GM18499 (cell line): Measurements from ENCODE around the gene EDEM3.

Source experiments
- ATAC-seq: cut with Tn5 transposase; IDR thresholded peaks from one replicate; pipeline ENCODE4 v1.9.1; 2021; ENCODE audit warnings: moderate number of reproducible peaks; ENCODE audit not compliant: insufficient read depth, unreplicated experiment

Gene EDEM3

DNA sequence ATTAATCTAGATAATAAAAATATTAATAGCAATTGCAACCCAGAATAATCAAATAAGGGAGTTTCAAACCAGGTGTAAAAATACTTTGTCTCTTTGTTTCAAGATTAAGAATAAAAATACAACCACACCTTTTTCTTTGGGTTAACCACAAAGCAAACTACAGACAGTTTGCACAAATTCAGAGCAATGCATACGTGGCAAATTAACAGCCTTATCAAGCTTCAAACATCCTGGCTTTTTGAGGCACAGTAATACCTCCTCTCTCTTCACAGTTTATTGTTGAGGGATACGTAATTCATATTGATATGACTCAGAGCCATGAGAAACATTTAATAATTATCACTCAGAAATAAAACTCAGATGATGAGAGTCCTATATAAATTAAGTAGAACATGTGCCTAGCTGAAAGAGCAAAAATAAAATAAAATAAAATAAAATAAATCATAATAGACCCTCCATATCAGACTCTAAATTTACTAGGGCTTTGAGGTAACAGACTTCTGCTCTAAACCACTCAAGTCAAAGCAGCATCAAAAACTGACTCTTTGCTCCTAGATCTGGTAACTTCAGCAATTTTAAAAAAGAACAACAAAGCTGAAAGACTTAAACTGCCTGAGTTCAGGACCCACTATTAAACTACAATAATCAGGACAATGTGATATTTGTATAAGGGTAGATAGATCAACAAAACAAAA lies 11.4 kb downstream of the EDEM3 start:
- peak; percentile 60 for ATAC-seq

DNA sequence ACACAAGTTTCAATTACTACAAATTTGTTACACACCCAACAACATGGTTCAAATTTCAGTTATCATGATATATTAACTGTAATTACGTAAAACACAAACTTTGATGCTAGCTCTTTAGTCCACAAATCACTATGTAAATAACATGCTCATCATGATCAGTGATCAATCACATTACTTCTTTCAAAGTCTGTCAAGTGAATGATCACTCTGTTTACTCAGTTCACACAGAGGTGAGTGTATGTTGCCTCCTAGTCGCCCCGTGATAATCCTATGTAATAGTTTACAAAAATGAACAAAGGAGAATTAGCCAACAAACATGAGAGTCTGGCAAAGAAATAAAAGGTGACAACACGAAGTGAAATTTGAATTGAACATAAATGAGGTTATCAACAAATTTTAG lies 14.3 kb downstream of the EDEM3 start:
- no peak for ATAC-seq

DNA sequence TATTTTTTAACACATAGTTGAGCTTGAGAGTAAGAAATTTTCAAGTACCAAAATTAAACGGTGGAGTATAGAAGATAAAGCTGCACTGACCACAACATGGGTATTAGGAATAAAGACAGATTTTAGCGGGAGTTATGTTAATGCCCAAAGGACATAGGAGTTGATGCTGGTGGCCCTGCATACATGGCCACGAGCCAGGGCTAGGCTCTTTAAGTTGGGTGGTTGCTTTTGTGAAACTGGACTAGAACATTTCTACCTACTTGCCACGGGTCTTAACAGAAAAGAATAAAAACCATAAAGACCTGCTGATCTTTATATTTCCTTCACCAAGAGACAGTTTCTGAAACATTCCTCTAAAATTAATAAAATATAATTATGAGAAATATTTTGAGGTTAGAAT lies 14.9 kb downstream of the EDEM3 start:
- ATAC-seq = no peak

DNA sequence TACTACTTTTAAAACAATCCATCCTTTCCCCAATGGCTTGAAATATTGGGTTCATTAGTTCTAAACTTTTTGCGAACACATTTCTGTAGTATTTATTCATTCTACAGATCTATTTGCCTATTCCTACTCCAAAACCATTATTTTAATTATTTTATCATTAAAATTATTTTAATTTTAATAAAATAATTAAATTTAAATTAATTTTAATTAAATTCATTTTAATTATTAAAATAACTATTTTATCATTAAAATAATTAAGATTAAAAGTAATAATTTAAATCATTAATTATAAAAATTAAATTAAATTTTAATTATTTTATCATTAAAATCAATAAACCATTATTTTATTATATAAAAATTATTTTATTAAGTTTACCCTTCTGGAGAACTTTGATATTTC lies 15.6 kb downstream of the EDEM3 start:
- no peak for ATAC-seq

GRCh38 chr1:184734980-184735379 lies 19.7 kb downstream of the EDEM3 start:
- ATAC-seq = peak; percentile 78

DNA sequence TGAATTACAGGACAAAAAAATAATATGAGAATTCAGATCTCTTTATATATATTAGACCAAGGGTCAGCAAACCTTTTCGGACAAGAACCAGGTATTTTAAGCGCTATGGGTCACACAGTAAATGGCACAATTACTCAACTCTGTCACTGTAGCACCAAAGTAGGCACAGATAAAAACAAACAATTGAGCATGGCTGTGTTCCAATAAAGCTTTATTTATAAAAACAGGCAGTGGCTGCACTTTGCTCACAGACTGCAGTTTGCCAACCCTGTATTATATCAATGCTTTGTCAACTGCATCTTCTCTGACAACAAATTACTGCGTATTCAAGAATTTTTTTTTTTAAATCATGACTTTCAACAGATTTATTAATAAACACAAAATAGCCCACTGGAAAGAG lies 29.8 kb downstream of the EDEM3 start:
- ATAC-seq = no peak

DNA sequence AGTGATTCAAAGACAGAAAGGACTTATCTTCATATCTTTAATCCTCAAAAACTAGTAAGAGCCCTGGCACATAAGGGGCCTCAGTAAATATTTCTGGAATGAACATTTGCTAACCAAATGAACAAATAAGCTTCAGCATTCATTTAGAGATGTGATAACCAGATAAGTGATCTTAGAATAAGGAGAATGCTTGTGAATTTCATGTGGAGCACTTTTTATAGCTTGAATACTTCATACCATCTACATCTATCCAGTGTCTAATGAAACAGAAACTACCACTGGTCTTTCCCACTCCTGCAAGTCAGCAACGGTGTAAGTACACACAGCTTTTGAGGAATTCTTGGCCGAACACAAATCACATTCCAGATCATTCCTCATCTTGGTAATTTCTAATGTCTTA lies 38.5 kb downstream of the EDEM3 start:
- no peak for ATAC-seq

GRCh38 chr1:184709418-184709817 lies 45.2 kb downstream of the EDEM3 start:
- ATAC-seq = no peak

- ATAC-seq = no peak
Observed at GRCh38 chr1:184708084-184708676, 46.5 kb downstream of the EDEM3 start.

- ATAC-seq = no peak
Observed at GRCh38 chr1:184705271-184705670, 49.4 kb downstream of the EDEM3 start.

DNA sequence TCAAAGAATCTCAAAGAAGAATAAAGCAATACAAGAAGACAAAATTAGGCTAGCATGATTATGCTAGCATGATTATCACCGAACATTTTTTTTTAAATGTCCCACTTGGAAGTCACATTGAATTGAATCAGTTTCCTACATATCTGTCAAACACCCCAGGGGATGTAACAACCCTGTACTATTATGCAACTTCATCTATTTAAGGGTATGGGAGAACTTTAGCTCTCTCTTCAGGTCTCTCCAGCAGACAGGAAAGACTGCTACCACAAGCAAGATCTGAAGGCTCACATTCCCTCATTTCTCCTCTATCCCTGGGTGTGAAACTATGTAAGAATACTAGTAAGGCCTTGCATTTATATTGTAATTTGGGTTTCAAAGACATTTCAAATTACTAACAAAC lies 52.8 kb downstream of the EDEM3 start:
- ATAC-seq = no peak

GRCh38 chr1:184698969-184699368 lies 55.7 kb downstream of the EDEM3 start:
- no peak for ATAC-seq

- ATAC-seq = no peak
Observed at GRCh38 chr1:184698016-184698415, 56.6 kb downstream of the EDEM3 start.

DNA sequence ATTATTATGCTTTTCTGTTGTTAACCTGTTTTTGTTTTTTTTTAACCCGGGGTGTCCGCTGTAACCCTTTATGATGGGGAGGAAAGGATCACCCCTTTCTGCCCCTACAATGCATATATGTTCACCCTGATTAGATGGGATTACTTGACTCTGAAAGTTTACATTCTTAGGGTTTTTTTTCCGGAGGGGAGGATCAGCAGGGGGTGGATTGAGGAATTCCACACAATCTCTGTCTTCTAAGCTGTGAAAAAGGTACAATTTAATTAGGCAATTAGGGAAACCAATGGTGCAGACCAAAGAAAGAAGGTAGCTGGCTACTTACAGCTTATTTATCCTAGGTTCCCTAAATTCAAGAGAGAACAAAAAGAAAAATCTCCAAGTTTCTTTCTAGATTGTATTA lies 58.3 kb downstream of the EDEM3 start:
- ATAC-seq = no peak

DNA sequence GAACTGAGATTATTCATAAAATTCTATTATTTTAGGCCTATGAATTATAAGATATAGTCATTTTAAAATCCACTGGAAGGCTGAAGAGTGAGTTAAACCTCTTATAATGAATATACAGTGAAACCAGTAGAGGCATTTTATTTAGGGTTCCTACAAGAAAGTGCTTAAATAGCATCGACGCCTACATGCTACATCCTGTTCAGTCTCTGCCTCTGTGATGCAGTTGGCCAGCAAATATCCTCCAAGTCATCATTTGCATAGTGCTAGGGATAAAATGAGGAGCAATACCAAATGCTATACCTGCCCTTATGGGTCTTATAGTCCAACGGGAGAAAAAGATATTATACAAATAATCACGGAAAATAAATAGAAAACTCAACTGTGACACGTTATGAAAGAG lies 59.6 kb downstream of the EDEM3 start:
- ATAC-seq = no peak

- ATAC-seq = no peak
Observed at GRCh38 chr1:184693011-184693410, 61.6 kb downstream of the EDEM3 start.

DNA sequence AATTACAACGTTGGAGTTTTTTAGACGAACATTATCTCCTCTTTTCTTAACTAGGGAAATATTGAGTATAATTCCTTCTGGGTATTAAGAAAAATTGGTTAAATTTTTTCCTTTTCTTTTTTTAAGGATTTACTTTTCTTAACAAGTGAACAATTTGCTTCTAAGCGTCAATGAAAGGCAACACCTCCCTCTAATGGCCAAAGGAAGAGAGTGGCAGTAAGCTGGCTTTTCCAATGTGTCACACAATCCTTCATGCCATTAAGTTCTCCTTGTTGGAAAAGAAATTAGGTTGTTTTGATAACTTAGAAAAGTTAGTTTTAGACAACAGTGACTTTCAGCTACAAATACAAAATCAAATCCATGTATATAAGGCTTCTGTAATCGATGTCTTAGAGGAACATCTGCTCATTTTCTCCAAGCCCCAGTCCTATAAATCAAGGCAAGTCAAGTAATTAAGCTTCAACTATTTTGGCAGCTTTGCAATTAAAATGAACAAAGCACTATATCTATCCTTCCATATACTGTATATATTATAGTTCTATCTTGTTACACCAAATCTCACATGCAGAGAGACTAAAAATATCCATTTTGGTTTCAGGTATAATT lies 62.8 kb downstream of the EDEM3 start:
- ATAC-seq = no peak

DNA sequence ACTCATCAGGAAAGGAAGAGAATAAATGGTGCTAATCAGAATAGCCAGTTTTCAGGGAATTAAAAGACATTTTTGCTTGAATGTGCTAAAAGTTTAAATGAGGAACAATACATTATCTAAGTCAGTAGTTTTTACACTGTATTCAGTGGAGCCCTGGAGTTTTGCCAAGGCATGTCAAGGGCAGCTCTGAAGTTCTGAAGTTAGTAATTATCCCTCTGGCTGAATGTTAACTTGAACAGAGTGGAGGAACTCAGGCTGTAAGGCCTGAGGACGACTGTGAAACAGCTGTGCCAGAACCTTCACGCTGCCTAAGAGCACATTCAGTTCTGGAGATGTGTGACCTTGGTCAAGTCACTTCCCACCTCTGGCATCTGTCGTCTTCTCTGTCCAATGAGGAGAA lies 68.1 kb downstream of the EDEM3 start:
- no peak for ATAC-seq

DNA sequence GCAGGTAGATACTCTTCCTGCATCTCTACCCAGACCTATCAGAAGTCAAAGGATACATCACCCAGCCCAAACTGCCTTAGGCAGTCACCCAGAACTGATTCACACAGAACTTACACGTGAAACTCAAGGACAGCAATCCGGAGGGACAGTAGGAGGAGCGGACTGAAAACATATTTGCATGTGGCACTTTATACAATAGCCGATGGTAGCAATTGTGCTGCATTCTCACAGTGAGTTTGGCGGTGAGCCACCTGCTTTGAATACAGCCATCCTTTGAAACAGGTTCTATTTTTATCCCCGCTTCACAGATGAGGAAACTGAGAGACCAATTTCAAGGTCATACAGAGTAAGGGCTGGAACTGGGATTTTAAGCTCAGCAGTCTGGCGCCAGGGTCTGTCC lies 69.5 kb downstream of the EDEM3 start:
- no peak for ATAC-seq

GRCh38 chr1:184684285-184685074 lies 70.2 kb downstream of the EDEM3 start:
- ATAC-seq = no peak

DNA sequence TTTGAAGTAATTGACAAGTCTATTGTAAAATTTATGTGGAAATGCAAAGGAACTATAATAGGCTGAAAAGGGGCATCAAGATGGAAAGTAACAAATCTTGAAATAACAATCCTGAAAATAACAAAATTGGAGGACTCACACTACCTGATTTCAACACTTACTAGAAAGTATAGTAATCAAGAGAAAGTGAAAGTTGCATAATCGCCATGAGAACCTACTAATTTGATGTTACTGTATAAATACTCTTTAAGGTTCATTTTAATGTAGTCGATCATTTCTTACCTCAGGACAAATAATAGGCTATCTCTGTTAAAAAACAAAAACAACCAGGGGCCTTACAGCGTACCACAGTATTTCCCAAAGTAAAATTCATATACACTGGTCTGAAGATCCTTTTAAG lies 71.7 kb downstream of the EDEM3 start:
- ATAC-seq = no peak
